Endothelial cell of umbilical vein (primary cell): Measurements from ENCODE around the gene VTI1A. TPM values are rescaled to one million over a fixed set of nuclear protein-coding genes. Genes with fewer than 3 reads are reported as not detected.

Source experiments
- BruUV-seq: library from RNA; stranded (reverse); fragments of 400-500 nt; replicated peaks from 2 replicates; lab custom pipeline; 2021; lab: Mats Ljungman, UMichigan
- CTCF ChIA-PET: fragments of 300-600, 350-600 bp; sonication (Branson Sonifier 250); formaldehyde crosslinking; loops from one replicate; lab custom pipeline; 2021; ENCODE audit warnings: antibody characterized with exemption, inconsistent platforms; lab: Charles Lee
- POLR2A ChIA-PET: fragments of 300-600, 350-600 bp; sonication (Branson Sonifier 250); formaldehyde crosslinking; loops from one replicate; lab custom pipeline; 2021; ENCODE audit warnings: antibody characterized with exemption, inconsistent platforms; lab: Charles Lee
- DNase-seq: peaks from one replicate; pipeline ENCODE4 v3.0.0-alpha.2; 2011; ENCODE audit warnings: low read depth, low spot score
- FAIRE-seq: peaks from 2 replicates; lab custom pipeline; 2011; peaks lifted over from hg19 to GRCh38; lab: Jason Lieb, UNC
- H2AFZ ChIP-seq: 2 replicates; pipeline ENCODE4 v1.6.0; 2012; ENCODE audit warnings: low read depth, low read length, control low read depth, inconsistent platforms
- H3K27ac ChIP-seq: 2 replicates; pipeline ENCODE4 v1.5.1; 2011; ENCODE audit warnings: low read depth, mild to moderate bottlenecking, control low read depth, low read length, moderate library complexity; ENCODE audit not compliant: insufficient read depth
- H3K27me3 ChIP-seq, 2 experiments: 2 replicates each; pipeline versions ENCODE4 v1.6.0 to v1.6.1; 2011; ENCODE audit warnings: low read length in 2 of 2, mixed read lengths in 1 of 2; ENCODE audit not compliant: control insufficient read depth in 2 of 2, insufficient read depth in 2 of 2
- H3K36me3 ChIP-seq, 2 experiments: 2 replicates in 1 of 2; 3 replicates in 1 of 2; pipeline ENCODE4 v1.5.1; 2011; ENCODE audit warnings: low read length in 2 of 2, mild to moderate bottlenecking in 1 of 2, moderate library complexity in 1 of 2; ENCODE audit not compliant: control insufficient read depth in 2 of 2, insufficient read depth in 2 of 2; ENCODE audit errors: extremely low read depth in 1 of 2
- H3K4me1 ChIP-seq: 3 replicates; pipeline ENCODE4 v1.5.1; 2011; ENCODE audit warnings: mild to moderate bottlenecking, low read length; ENCODE audit not compliant: control insufficient read depth, insufficient read depth; ENCODE audit errors: extremely low read depth
- H3K4me2 ChIP-seq: 2 replicates; pipeline ENCODE4 v1.6.1; 2011; ENCODE audit warnings: low read length, control low read depth, mixed read lengths; ENCODE audit not compliant: insufficient read depth
- H3K4me3 ChIP-seq, 3 experiments: fragments of 200-600 bp in 1 of 3; sonication (generic), shearing (Covaris generic) in 1 of 3; replicated peaks in 1 of 3; 2 replicates each; pipeline ENCODE4 v1.5.1; 2011 to 2016; ENCODE audit warnings: control low read depth in 3 of 3, low read length in 3 of 3, mild to moderate bottlenecking in 2 of 3, inconsistent platforms in 1 of 3, low read depth in 1 of 3, moderate library complexity in 1 of 3; ENCODE audit not compliant: insufficient read depth in 1 of 3
- H3K79me2 ChIP-seq: 2 replicates; pipeline ENCODE4 v1.6.0; 2012; ENCODE audit warnings: low read length, inconsistent platforms; ENCODE audit not compliant: control insufficient read depth, insufficient read depth
- H3K9ac ChIP-seq: replicated peaks from 2 replicates; pipeline ENCODE3; 2011; ENCODE audit warnings: low read length, control low read depth; ENCODE audit not compliant: insufficient read depth; ENCODE audit errors: extremely low read depth
- H3K9me1 ChIP-seq: replicated peaks from 3 replicates; pipeline ENCODE4 v1.6.0; 2011; ENCODE audit warnings: mild to moderate bottlenecking, low read length; ENCODE audit not compliant: control insufficient read depth, insufficient read depth; ENCODE audit errors: extremely low read depth
- H3K9me3 ChIP-seq: replicated peaks from 2 replicates; pipeline ENCODE4 v1.5.1; 2012; ENCODE audit warnings: low read length, inconsistent platforms; ENCODE audit not compliant: control insufficient read depth, insufficient read depth
- H4K20me1 ChIP-seq: replicated peaks from 2 replicates; pipeline ENCODE3; 2011; ENCODE audit warnings: mild to moderate bottlenecking, low read length; ENCODE audit not compliant: control insufficient read depth, insufficient read depth; ENCODE audit errors: extremely low read depth
- EZH2 ChIP-seq: IDR thresholded peaks from 2 replicates; pipeline ENCODE4 v1.6.1; 2012; ENCODE audit warnings: borderline replicate concordance, low read depth, mild to moderate bottlenecking, moderate library complexity, low read length, inconsistent platforms; ENCODE audit not compliant: severe bottlenecking
- FOS ChIP-seq: IDR thresholded peaks from 2 replicates; pipeline ENCODE4 v1.6.1; 2011; ENCODE audit warnings: mild to moderate bottlenecking, low read length, moderate library complexity, borderline replicate concordance; ENCODE audit not compliant: insufficient read depth
- GATA2 ChIP-seq: IDR thresholded peaks from 2 replicates; pipeline ENCODE4 v1.7.0; 2011; ENCODE audit warnings: low read depth, mild to moderate bottlenecking, moderate library complexity, mixed read lengths, low read length; ENCODE audit not compliant: insufficient read length, insufficient read depth
- JUN ChIP-seq: IDR thresholded peaks from 2 replicates; pipeline ENCODE4 v1.6.1; 2011; ENCODE audit warnings: borderline replicate concordance, low read depth; ENCODE audit not compliant: insufficient read length, insufficient read depth
- MYC ChIP-seq: IDR thresholded peaks from one replicate; pipeline ENCODE4 v1.6.1; 2011; ENCODE audit warnings: mild to moderate bottlenecking, low read depth, low read length
- POLR2A ChIP-seq: IDR thresholded peaks from 2 replicates; pipeline ENCODE4 v1.6.1; 2012; ENCODE audit warnings: low read depth, mild to moderate bottlenecking, control low read depth, low read length
- POLR2AphosphoS5 ChIP-seq: IDR thresholded peaks from 2 replicates; pipeline ENCODE4 v1.6.1; 2012; ENCODE audit warnings: low read depth, mild to moderate bottlenecking, control low read depth, low read length, moderate library complexity; ENCODE audit not compliant: insufficient read depth
- dilution Hi-C: fragments of 300-500 bp; cut with MboI; formaldehyde crosslinking; loops from one replicate; pipeline ENCODE4 v1.15.0; 2019; ENCODE audit warnings: low sequenced_read_pairs; ENCODE audit not compliant: extremely low pct_ligation_motif_present
- intact Hi-C: fragments of 100-400 bp; cut with micrococcal nuclease; formaldehyde crosslinking; loops from one replicate; pipeline ENCODE4 v1.10.0; 2022
- polyA plus RNA-seq, 4 experiments: library from polyadenylated mRNA; depleted of rRNA in 3 of 4; stranded (reverse) in 3 of 4; unstranded in 1 of 4; fragments of >200 nt; gene quantifications; 2 replicates each; pipeline versions ENCODE4 v1.2.1 to v1.2.3, GENCODE V29; 2011 to 2012; ENCODE audit warnings: missing spikeins in 1 of 4
- total RNA-seq: library from RNA; stranded (reverse); gene quantifications from 2 replicates; pipeline ENCODE4 v1.2.3, GENCODE V29; 2021
- TF ChIP-seq, protein P1 (sequence below): IDR thresholded peaks from 2 replicates; pipeline ENCODE4 v1.6.1; 2011; ENCODE audit not compliant: insufficient read depth, insufficient read length
- TF ChIP-seq, protein P2 (sequence below), 2 donors: IDR thresholded peaks; 1 replicate in 1 of 2; 2 replicates in 1 of 2; pipeline ENCODE4 v1.5.1; 2011; ENCODE audit warnings: low read length in 2 of 2, mild to moderate bottlenecking in 2 of 2, moderate library complexity in 2 of 2, control low read depth in 1 of 2, inconsistent platforms in 1 of 2, low read depth in 1 of 2; ENCODE audit not compliant: insufficient read depth in 1 of 2; ENCODE audit errors: extremely low read depth in 1 of 2

VTI1A gene
- total and polyA plus RNA-seq, 2 donors (not counting 3 experiments of a cell fraction or from before 2014, with no cell fraction given) = 10.8 to 35.6 TPM

DNA sequence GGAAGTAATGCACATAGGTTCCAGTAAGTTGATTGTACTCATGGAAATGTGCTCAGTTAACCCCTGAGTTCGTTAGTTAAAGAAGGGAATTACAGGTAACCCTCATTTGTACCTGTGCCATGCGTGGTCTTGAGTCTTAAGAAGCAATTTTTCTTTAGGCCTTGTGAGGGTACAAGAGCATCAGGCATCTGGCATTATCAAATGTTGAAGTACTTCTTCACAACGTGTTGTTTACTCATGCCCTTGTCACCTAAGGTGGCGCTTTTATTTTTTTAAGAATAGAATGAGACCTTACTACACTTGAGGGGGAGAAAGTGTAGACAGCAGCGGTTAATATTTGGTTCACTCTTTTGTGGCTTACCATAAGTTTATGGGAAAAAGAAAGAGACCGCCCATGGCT, 167.1 kb downstream of the VTI1A start:
- Histone ChIP-seq H3K27ac (no peak overlapping the region), H4K20me1 (no peaks in the 10 kb centered on the region), H2AFZ (no peak overlapping the region), H3K9me1 (no peaks in the 10 kb centered on the region), H3K4me1 (no peaks in the 10 kb centered on the region), H3K4me3 (no peak overlapping the region), H3K79me2 (no peaks in the 10 kb centered on the region), H3K9me3 (no peaks in the 10 kb centered on the region), H3K4me2 (no peak overlapping the region), H3K9ac (no peak overlapping the region), H3K27me3 (no peaks in the 10 kb centered on the region), H3K36me3 (no peaks in the 10 kb centered on the region)
- no peak for FAIRE-seq
- dilution Hi-C loops (no loop called here), intact Hi-C loops (no loop called here)
- POLR2A ChIA-PET = no interaction called here
- BruUV-seq = no TSS peak
- no peak for DNase-seq
- CTCF ChIA-PET = no interaction called here
- TF ChIP-seq, protein P1, sequence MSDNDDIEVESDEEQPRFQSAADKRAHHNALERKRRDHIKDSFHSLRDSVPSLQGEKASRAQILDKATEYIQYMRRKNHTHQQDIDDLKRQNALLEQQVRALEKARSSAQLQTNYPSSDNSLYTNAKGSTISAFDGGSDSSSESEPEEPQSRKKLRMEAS = no peak
- TF ChIP-seq MYC = no peak
- TF ChIP-seq GATA2 = no peak
- no peak for TF ChIP-seq POLR2AphosphoS5
- no peak for TF ChIP-seq POLR2A

DNA sequence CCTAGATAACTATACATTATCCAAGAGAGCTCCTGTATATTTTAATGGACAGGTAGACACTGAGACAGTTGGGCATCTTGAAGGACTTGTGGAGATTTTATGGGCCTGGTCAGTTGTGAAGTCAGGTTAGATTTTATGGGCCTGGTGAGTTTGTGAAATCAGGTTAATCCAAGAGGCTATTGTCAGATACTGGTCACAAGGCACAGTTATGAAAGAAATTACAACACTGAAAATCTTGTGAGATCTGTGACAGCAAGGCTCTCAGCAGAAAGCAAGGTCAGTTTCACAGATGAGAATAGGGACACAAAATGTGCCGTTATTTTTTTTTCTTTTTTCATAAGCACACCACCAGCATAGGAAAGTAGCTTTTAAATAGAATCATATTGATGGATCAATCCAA, 167.6 kb downstream of the VTI1A start:
- no peak overlapping the region for H2AFZ ChIP-seq
- no peak overlapping the region for H3K9ac ChIP-seq
- H3K9me3 ChIP-seq = no peaks in the 10 kb centered on the region
- POLR2A ChIA-PET = no interaction called here
- no TSS peak for BruUV-seq
- no peaks in the 10 kb centered on the region for H3K36me3 ChIP-seq
- dilution Hi-C loops (no loop called here), intact Hi-C loops (no loop called here)
- FAIRE-seq (no peak), DNase-seq (no peak)
- no peaks in the 10 kb centered on the region for H3K4me1 ChIP-seq
- TF ChIP-seq POLR2AphosphoS5 (no peak), JUN (no peak), EZH2 (no peak), FOS (no peak), MYC (no peak), GATA2 (no peak), POLR2A (no peak)
- TF ChIP-seq, protein P2, sequence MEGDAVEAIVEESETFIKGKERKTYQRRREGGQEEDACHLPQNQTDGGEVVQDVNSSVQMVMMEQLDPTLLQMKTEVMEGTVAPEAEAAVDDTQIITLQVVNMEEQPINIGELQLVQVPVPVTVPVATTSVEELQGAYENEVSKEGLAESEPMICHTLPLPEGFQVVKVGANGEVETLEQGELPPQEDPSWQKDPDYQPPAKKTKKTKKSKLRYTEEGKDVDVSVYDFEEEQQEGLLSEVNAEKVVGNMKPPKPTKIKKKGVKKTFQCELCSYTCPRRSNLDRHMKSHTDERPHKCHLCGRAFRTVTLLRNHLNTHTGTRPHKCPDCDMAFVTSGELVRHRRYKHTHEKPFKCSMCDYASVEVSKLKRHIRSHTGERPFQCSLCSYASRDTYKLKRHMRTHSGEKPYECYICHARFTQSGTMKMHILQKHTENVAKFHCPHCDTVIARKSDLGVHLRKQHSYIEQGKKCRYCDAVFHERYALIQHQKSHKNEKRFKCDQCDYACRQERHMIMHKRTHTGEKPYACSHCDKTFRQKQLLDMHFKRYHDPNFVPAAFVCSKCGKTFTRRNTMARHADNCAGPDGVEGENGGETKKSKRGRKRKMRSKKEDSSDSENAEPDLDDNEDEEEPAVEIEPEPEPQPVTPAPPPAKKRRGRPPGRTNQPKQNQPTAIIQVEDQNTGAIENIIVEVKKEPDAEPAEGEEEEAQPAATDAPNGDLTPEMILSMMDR (IDR thresholded peaks at IDR 0.05; ENCODE audit: extremely low read depth in 1 of 2, insufficient read depth in 1 of 2, low read depth in 1 of 2, low read length in 2 of 2) = no peak
- TF ChIP-seq, protein P1 = no peak
- no peak overlapping the region for H3K4me2 ChIP-seq
- no peak overlapping the region for H3K4me3 ChIP-seq
- CTCF ChIA-PET = interaction anchor here (1.0 kb wide), 1 partner anchor 12 kb away, joined by 3 read pairs; no protein-coding TSS in a partner anchor
- H3K79me2 ChIP-seq = no peaks in the 10 kb centered on the region
- H3K27me3 ChIP-seq = no peaks in the 10 kb centered on the region
- no peaks in the 10 kb centered on the region for H3K9me1 ChIP-seq
- no peak overlapping the region for H3K27ac ChIP-seq
- H4K20me1 ChIP-seq = no peaks in the 10 kb centered on the region
